Activated CD4-positive, alpha-beta T cell treated with anti-CD3 and anti-CD28 coated beads, Interleukin-2, Interleukin-4, amounts not matched to agents 100 ng/mL and 50 ng/mL, durations not matched to agents 16 hours and 8 hours (primary cell): ENCODE measurements around the gene CCDC78.

ENCODE experiments used
- DNase-seq: peaks from one replicate; pipeline ENCODE4 v3.0.0-alpha.2; 2020; ENCODE audit warnings: low spot score

The CCDC78 gene

DNA sequence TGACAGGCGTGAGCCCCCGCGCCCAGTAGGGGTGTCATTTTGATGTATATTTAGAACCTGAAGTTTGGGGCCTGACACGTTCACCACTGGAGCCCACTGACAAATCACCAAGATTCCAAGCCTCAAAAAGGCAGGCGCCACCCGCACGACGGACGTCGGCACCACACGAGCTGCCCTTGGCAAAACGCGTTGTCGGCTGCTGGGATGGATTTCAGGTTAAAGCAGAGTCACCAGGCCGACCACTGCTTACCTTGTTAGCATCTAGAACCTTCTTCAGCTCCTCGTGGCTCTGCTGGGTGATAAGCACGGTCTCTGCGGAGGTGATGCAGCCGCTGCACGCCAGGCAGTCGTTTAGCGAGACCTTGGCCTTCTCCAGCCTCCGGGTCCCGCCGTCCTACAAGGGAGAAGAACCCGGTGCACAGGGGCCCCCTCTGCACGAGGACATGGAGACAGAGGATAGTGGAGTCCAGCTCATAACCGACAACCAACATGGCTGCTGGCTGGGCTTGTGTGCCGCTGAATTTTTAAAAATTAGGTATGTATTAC, 10.8 kb upstream of the CCDC78 start:
- DNase-seq, result no peak

DNA sequence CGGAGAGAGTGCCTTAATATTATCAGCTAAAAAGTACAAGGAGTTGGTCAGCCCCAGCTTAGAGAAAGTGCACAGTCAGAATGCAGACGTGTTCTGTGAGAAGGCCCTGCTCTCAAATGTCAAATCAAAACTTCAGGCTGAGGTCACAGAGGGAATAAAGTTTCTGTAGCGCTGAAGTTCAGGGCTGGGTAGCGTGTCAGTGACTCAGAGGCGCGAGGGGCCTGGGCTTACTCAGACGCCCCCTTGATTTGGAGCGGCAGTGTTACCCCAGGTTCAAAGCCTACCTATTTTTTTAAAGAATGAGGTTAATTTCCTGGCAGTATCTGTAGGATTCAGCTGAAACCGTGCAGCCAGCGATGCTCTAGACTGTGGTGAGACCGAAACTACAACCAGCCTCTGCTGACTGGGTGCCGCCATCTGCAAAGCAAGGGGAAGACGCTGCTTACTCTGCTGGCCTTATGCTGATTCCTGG, 9.8 kb upstream of the CCDC78 start:
- DNase-seq, result peak; percentile 90

DNA sequence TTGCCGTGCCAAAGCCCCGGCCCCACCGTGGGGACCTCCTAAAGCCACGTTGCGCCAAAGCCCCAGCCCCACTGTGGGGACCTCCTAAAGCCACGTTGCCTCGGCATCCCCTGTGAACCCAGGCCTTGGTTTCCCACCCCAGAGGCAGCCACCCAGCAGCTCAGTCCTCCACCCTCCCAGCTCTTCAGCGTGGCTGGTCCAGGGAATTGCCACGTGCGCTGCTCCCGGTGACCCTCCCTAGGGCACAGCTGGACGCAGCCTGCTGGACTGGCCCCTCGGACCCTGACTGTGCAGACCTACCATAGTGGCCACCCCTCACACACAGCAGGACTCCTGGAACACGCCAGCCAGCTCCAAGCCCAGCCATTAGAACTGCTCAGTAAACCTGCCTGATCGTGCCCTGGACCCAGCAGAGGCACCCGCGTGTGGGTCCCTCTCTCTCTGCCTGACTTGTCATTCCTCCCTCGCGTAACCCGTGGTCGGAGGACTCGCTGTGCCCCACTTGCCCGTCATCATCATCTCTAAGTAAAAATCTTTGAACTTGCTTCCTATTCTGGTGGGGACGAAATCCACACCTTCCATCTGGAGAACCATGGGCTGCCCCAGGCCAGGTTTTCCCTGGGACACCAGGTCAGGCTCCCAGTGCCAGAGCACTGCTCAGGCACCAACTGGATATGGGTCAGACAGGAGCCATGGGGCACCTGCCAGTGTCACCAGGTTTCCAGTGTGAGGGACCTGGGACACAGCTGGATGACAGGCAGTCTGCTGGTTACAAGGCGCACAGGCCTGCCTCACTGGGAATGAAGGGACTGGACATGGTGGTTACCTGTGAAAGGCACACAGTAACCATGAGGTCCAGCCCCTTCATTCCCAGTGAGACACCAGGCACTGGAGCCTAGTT, 9.0 kb upstream of the CCDC78 start:
- no peak for DNase-seq

DNA sequence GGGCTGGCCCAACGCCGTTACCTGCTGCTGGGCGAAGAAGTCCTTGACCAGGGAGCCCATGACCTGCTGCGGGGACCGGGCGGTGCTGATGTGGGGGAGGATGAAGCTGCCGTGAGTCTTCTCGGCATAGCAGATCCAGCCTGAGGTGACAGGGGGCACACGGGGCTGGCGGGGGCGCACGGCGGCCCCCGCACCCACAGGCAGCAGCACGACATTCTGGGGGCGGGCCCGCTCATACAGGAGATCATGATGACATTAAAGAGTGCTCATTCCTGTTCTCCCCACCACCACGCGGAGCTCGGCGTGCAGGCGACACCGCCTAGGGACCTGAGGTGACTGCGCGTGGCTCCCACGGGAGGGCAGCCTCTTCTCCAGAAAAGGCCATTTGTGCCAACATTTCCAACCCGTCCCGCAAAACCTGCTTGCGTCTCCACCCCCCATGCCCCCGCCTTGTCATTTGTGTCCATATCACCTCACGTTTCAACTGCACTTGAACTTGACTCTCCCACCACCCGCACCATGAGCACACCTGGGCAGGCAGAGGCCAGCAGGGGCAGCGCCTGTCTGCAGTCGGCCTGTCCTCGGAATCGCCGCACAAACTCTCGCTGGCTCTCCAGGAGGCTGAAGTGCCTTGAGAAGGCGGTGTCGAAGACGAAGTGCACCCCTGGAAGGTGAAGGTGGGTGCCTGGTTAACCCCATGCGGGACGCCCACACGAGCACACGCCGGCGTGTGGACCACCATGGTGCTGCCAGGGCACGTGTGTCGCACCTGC, 8.2 kb upstream of the CCDC78 start:
- DNase-seq, result no peak

DNA sequence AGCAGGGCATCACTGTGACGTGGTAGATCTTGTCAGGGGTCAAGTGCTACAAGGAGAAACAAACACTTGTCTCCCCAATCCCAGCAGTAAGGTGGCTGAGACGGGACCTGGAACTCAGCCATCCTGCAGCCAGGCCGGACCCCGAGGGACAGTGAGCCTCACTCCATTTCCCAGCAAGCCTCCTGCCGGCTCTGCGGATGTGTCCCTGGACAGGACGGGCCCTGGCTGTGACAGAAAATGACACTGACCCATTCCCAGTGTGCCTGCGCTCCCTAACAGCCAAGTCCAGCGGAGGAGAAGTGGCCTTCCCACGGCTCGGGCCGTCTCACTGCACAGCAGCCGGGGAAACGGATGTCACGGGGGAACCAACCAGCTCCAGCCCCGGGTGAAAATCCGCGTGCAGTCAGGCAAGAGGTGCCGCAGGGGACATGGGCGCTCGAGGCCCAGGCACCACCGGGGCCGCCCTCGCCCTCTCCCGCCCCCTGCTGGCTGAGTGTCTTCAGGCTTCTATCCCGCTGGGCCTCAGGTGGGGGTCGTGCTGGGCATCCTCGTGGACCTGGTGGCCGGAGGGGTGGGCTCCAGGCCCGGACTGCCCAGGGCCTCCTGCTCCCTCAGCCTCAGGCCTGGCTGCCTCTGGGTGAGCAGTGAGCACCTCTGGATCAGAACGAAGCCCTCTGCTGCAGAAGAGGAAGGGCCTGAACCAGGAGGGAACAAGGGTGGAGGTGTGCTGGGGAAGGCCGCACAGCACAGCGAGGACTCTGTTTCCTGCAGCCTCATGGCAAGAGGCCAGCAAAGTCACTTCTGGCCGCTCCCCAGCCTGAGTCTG, 7.4 kb upstream of the CCDC78 start:
- no peak for DNase-seq

- no peak for DNase-seq
Measured at GRCh38 chr16:732936-733335, 6.7 kb upstream of the CCDC78 start.

GRCh38 chr16:732332-732731, 6.1 kb upstream of the CCDC78 start:
- DNase-seq, result no peak

DNA sequence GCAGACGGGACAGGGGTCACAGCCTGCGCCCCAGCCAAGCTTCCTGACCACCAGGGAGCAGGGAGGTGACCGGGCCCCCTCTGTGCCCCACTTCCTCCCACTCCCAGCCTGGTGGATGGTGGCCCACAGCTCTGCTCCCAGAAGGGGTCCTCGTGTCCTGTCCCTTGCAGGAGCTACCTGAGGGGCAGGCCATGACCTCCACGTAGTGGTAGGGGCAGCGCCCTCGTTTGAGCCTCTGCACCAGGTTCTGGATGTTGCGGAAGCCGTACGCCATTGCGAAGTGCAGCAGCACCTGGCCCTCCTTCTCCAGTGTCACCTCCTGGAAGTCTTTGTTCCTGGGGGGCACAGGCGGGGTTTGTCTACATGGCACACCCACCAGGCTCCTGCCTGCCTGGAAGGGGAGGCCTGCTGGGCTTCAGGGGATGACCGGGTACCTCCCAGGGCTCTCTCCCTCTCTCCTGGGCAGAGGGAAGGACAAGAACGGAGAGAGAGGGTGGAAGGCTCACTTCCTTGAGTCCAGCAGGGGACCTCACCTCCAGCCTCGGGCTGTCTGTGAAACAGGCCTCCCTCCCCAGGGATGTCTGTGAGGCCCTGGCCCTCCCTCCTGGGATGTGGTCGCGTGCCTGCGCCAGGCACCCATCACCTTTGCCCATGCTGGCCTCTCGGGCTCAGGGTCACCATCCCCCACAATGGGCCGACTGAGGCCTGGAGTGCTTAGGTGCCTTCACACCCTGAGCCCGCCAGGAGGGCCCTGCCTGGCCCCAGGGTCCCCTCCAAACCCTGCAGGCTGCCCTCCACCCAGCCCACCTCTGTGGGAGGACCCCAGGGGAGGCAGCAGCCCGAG, 4.6 kb upstream of the CCDC78 start:
- DNase-seq, result no peak

DNA sequence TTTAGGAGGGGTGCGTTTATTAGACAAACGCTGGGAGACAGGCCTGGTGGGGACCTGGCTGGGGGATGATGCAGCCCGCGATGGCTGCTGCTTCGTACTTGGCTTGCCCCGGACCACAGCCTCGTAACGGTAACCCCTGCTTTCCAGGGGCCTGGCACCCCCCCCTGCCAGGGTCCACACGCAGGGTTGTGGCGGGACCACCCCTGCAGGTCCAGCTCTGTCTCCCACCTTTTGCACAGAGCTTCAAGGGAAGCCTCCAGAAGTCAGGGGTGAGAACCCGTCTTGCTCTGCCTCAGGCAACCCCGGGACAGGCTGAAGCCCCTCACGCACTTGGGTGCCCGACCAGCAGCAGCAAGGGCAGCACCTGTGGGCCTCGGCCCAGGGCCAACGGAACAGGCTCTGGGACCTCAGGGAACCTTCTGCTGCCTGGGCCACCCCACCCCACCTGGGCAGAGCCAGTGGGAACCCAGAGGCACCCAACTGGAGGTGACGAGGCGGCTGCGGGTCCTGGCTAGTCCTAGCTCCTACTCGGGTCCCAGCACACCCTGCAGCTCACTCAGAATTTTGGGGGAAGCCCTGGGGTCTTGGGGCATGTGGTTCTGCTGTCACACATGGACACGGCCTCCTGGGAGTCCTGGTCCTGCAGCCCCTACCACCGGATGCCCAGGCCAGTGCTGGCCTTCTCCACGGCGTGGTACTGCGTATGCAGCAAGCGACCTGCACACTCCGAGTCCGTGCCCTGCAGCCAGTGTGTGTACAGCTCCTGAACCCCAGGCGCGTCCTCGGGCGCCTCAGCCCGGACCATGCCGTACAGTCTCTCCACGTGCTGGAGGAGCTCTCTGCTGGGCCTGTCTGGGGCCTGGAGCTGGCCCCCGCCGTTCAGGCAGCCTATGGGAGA, 3.8 kb upstream of the CCDC78 start:
- DNase-seq, result no peak

- no peak for DNase-seq
Measured at GRCh38 chr16:728890-729744, 2.9 kb upstream of the CCDC78 start.

GRCh38 chr16:728131-728889, 2.1 kb upstream of the CCDC78 start:
- DNase-seq, result peak; percentile 67

- no peak for DNase-seq
Measured at GRCh38 chr16:727291-727977, 1.2 kb upstream of the CCDC78 start.

- no peak for DNase-seq
Measured at GRCh38 chr16:726188-726437, 130 bp downstream of the CCDC78 start.

DNA sequence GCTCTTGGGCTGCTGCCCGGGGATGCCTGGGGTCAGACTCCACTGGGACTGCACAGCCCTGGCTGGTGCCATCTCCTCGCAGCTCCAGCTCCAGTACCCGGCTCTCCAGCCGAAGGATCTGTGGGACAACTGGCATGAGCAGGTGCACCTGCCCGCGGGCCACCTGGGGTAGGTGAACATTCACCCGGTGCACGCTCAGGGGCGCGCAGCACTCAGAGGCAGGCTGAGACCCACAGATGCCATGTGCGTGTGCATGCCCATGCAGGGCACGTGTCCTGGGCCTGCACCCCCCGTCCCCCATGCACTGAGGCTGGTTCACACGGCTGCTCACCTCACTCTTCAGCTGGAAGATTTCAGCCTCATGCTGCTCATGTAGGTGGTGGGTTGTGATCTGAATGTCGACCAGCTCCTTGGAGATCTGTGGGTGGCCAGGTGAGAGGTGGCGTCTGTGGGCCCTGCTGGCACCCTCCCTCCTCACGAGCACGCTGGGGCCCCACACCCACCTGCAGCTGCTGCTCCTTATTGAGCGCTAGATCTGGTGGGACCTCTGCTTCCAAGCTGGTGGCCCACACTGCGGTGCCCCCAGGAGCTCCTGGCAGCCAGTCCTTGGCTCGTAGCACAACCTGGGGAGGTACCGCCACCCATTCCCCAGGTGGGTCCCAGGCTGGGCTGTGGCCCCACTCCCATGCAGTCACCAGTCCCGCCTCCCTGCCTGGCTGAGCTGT, 618 bp downstream of the CCDC78 start:
- no peak for DNase-seq

DNA sequence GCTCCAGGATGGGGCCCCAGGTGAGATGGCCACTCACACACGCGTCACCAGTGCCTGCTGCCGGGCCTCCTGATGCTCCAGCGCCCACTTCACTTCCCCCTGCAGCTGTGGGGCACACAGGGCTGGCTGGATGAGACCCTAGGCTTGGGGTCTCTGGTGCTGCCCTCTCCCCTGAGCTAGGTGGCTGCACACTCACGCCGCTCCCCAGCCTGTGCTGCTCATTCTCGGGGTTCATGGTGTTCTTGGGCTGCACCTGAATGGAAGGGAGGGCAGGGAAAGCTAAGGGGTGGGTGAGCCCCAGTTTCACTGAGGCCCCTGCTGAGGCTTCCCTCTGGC, 1.2 kb downstream of the CCDC78 start:
- DNase-seq, result no peak

DNA sequence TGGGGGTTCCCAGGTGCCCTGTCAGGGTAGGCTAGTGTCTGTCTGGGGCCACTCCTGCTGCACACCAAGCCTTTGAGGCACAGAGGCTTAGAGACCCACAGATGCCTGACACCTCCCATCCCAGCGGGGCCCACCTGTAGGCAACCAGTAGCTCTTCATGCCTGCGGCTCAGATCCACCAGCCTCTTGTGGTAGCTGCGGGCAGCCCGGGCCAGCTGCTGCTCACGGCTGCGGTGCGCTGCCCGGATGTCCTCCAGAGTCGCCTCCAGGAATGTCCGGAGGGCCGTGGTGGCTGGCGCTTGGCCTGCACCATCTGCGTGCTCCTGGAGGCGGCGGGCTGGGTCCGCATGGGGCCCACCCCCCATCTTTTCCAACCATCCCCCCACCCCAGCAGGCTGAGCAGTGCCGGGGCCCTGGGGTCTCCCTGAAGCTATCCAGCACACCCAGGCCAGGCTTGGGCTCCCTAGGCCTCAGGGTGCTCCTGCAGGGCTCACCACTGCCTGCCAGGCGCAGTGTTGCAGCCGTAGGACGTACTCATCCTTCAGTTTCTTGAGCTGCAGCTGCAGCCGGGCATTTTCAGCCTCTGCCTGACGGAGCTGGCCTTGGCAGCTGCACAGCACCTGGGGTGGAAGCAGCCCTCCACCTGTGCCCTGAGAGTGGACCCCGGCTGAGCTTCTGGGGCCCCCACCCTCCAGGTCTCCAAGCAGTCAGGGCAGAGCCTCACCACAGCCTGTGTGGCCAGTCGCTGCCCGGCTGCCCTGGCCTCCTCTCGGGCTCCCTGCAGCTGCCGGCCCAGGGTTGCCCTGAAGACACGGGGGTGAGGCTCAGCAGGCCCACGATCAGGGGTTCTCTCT, 1.8 kb downstream of the CCDC78 start:
- DNase-seq, result no peak
